Measurements from ENCODE around the gene FOXB2.

FOXB2 gene

GRCh38 chr9:77019926-77020412 lies 514 bp downstream of the FOXB2 start:
- peak; percentile 35 for DNase-seq (ENCODE audit: low spot score)
- TF ChIP-seq, protein P1, sequence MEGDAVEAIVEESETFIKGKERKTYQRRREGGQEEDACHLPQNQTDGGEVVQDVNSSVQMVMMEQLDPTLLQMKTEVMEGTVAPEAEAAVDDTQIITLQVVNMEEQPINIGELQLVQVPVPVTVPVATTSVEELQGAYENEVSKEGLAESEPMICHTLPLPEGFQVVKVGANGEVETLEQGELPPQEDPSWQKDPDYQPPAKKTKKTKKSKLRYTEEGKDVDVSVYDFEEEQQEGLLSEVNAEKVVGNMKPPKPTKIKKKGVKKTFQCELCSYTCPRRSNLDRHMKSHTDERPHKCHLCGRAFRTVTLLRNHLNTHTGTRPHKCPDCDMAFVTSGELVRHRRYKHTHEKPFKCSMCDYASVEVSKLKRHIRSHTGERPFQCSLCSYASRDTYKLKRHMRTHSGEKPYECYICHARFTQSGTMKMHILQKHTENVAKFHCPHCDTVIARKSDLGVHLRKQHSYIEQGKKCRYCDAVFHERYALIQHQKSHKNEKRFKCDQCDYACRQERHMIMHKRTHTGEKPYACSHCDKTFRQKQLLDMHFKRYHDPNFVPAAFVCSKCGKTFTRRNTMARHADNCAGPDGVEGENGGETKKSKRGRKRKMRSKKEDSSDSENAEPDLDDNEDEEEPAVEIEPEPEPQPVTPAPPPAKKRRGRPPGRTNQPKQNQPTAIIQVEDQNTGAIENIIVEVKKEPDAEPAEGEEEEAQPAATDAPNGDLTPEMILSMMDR (IDR thresholded peaks at IDR 0.05; ENCODE audit: extremely low read depth, insufficient read depth, missing control alignments): no peak
- in situ Hi-C loops (cut with MboI; ENCODE audit: low pct_unique_long_range_greater_than_20kb, low sequenced_read_pairs, unreplicated experiment): no loop called here

DNA sequence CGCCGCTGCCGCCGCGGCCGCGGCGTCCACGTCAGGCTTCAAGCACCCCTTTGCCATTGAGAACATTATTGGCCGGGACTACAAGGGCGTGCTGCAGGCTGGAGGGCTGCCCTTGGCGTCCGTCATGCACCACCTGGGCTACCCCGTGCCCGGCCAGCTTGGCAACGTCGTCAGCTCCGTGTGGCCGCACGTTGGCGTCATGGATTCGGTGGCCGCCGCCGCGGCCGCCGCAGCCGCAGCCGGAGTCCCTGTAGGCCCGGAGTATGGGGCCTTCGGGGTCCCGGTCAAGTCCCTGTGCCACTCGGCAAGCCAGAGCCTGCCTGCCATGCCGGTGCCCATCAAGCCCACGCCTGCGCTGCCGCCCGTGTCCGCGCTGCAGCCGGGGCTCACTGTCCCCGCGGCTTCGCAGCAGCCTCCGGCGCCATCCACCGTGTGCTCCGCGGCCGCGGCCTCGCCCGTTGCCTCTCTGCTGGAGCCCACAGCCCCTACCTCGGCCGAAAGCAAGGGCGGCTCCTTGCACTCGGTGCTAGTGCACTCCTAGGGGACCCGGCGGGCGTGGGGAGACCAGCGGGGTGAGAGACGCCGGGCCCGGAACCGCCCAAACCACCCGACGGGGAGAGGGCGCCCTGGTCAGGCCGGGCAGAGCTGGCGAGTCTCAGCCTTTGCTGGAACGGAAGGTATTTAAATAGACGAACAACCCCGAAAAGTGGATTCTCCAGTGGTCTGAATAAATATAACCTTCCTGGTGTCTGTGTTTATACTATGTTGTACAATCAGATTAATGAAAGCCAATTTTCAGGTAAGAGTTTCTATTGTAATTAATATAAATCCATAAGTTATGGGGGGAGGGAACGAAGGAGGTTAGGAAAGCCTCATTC lies 1.2 kb downstream of the FOXB2 start:
- TF ChIP-seq, protein P1 (IDR thresholded peaks at IDR 0.05; ENCODE audit: extremely low read depth, insufficient read depth, missing control alignments): no peak
- in situ Hi-C loops (cut with MboI; ENCODE audit: low pct_unique_long_range_greater_than_20kb, low sequenced_read_pairs, unreplicated experiment): no loop called here

GRCh38 chr9:77021291-77021894 lies 1.9 kb downstream of the FOXB2 start:
- no peak for DNase-seq (ENCODE audit: low spot score)
- in situ Hi-C loops (cut with MboI; ENCODE audit: low pct_unique_long_range_greater_than_20kb, low sequenced_read_pairs, unreplicated experiment): no loop called here
- TF ChIP-seq, protein P1 (IDR thresholded peaks at IDR 0.05; ENCODE audit: extremely low read depth, insufficient read depth, missing control alignments): no peak

More for the DNA sequence above, 1.2 kb downstream of the FOXB2 start:
- DNase-seq (ENCODE audit: low spot score): peak; percentile 43

DNA sequence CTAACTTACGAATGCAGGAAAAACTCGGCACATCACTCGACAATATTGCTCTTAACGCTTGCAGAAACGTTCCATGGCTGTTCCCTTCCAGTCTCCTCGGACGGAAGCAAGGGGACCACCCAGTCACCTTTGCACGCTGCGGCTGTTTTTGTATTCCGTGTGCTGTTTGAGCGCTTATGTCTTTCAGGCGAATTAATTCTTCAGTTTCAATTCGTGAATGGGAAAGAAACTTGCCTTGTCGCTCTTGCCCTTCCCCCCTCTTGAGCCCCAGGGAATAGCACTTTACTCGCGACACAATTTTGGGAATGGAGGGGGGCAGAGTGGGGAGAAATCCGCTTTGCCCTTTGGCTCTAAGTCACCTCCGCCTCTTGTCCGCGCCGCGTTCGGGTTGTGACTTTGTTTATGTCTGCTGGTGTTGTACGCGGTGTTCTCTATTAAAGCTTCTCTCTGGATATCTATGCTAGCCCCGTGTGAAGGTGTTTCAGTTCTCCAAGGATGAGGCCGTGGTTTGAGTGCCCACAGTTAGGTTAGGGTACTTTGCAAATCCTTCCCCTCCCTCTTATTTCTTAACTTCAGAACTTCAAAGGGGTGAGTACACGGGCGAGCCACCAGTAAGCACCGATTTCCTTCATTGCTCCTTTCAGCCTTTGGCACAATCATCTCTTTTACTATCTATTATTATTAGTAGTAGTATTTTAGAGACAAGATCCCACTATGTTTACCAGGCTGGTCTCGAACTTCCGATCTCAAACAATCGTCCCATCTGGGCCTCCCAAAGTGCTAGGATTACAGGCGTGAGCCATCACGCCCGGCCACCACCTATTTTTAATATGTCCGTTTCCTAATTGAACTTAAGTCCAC lies 2.7 kb downstream of the FOXB2 start:
- in situ Hi-C loops (cut with MboI; ENCODE audit: low pct_unique_long_range_greater_than_20kb, low sequenced_read_pairs, unreplicated experiment): no loop called here
- peak; percentile 32 for DNase-seq (ENCODE audit: low spot score)
- TF ChIP-seq, protein P1 (IDR thresholded peaks at IDR 0.05; ENCODE audit: extremely low read depth, insufficient read depth, missing control alignments): no peak

- no peak for DNase-seq (ENCODE audit: low spot score)
- TF ChIP-seq, protein P1 (IDR thresholded peaks at IDR 0.05; ENCODE audit: extremely low read depth, insufficient read depth, missing control alignments): peak; percentile 1
- in situ Hi-C loops (cut with MboI; ENCODE audit: low pct_unique_long_range_greater_than_20kb, low sequenced_read_pairs, unreplicated experiment): no loop called here
These were observed 3.5 kb downstream of the FOXB2 start for GRCh38 chr9:77022783-77023440.

DNA sequence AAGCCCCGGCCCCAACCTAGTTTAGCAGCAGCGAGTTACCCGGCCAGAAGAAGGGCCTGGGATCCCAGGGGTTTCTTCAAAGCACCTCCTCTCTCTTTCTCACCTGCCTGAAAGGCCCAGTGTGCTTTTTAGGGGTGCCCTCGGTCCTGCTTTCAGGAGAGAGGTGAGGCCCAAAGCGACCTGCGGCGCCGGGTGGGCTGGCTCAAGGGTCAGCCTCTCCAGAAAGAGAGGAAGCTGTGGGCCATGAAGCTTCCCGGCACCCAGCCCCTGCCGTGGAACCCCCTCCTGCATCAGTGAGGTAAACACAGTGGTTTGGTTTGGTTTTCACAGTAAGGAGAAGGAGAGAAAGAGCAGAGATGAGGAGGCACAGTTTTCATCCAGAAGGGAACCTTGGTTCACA lies 4.3 kb downstream of the FOXB2 start:
- TF ChIP-seq, protein P1 (IDR thresholded peaks at IDR 0.05; ENCODE audit: extremely low read depth, insufficient read depth, missing control alignments): no peak
- in situ Hi-C loops (cut with MboI; ENCODE audit: low pct_unique_long_range_greater_than_20kb, low sequenced_read_pairs, unreplicated experiment): no loop called here
- DNase-seq (ENCODE audit: low spot score): no peak
